Glomerular visceral epithelial cell (primary cell): Measurements from ENCODE around the gene MMRN2.

Experiments
- DNase-seq: peaks from one replicate; pipeline ENCODE4 v3.0.0-alpha.2; 2016; ENCODE audit errors: extremely low spot score

MMRN2 gene

GRCh38 chr10:86888585-86889381 is 68.6 kb downstream of the MMRN2 start:
- DNase-seq: peak; percentile 26
